Measurements from ENCODE around the gene PIAS4.

The PIAS4 gene

GRCh38 chr19:4042731-4043082 is 35.2 kb downstream of the PIAS4 start:
- no peak for DNase-seq (ENCODE audit: low read depth)

GRCh38 chr19:4043401-4043800 is 35.9 kb downstream of the PIAS4 start:
- DNase-seq (ENCODE audit: low read depth): no peak

GRCh38 chr19:4043966-4044715 is 36.6 kb downstream of the PIAS4 start:
- DNase-seq (ENCODE audit: low read depth): no peak

GRCh38 chr19:4044990-4045465 is 37.5 kb downstream of the PIAS4 start:
- no peak for DNase-seq (ENCODE audit: low read depth)

- no peak for DNase-seq (ENCODE audit: low read depth)
Measured at GRCh38 chr19:4045597-4046361, 38.2 kb downstream of the PIAS4 start.

- no peak for DNase-seq (ENCODE audit: low read depth)
Measured at GRCh38 chr19:4046362-4046691, 38.8 kb downstream of the PIAS4 start.

GRCh38 chr19:4046946-4047683 is 39.6 kb downstream of the PIAS4 start:
- no peak for DNase-seq (ENCODE audit: low read depth)

GRCh38 chr19:4049432-4049831 is 41.9 kb downstream of the PIAS4 start:
- DNase-seq (ENCODE audit: low read depth): no peak

- no peak for DNase-seq (ENCODE audit: low read depth)
Measured at GRCh38 chr19:4051175-4052101, 43.9 kb downstream of the PIAS4 start.

- DNase-seq (ENCODE audit: low read depth): no peak
Measured at GRCh38 chr19:4052114-4052992, 44.8 kb downstream of the PIAS4 start.

GRCh38 chr19:4052993-4053422 is 45.5 kb downstream of the PIAS4 start:
- DNase-seq (ENCODE audit: low read depth): no peak

- no peak for DNase-seq (ENCODE audit: low read depth)
Measured at GRCh38 chr19:4053423-4054324, 46.1 kb downstream of the PIAS4 start.

GRCh38 chr19:4054441-4055208 is 47.1 kb downstream of the PIAS4 start:
- no peak for DNase-seq (ENCODE audit: low read depth)

- DNase-seq (ENCODE audit: low read depth): no peak
Measured at GRCh38 chr19:4055209-4055552, 47.6 kb downstream of the PIAS4 start.

- DNase-seq (ENCODE audit: low read depth): no peak
Measured at GRCh38 chr19:4057931-4058692, 50.6 kb downstream of the PIAS4 start.

GRCh38 chr19:4058693-4059452 is 51.3 kb downstream of the PIAS4 start:
- no peak for DNase-seq (ENCODE audit: low read depth)

- no peak for DNase-seq (ENCODE audit: low read depth)
Measured at GRCh38 chr19:4059453-4059871, 51.9 kb downstream of the PIAS4 start.
